SU-DHL-6 (cell line): ENCODE data around the gene PRKCZ.

ENCODE experiments used
- H2AFZ ChIP-seq: fragments of 200-600 bp; sonication (generic); 2 replicates; pipeline ENCODE4 v1.6.1; 2014; ENCODE audit warnings: low read depth, mild to moderate bottlenecking, moderate library complexity, mixed read lengths, antibody characterized with exemption, low read length; ENCODE audit not compliant: severe bottlenecking
- H3F3A ChIP-seq: fragments of 200-600 bp; shearing (Covaris generic); 2 replicates; pipeline ENCODE4 v1.6.0; 2016; ENCODE audit warnings: antibody characterized with exemption, mild to moderate bottlenecking; ENCODE audit not compliant: insufficient read depth
- H3K27ac ChIP-seq: fragments of 200-600 bp; sonication (generic); 2 replicates; pipeline ENCODE4 v1.5.1; 2016; ENCODE audit warnings: low read depth, mild to moderate bottlenecking, low read length, moderate library complexity, mixed read lengths
- H3K27me3 ChIP-seq: fragments of 200-600 bp; sonication (generic), shearing (Covaris generic); 2 replicates; pipeline ENCODE4 v1.6.0; 2014; ENCODE audit warnings: mild to moderate bottlenecking, low read length
- H3K36me3 ChIP-seq: fragments of 200-600 bp; sonication (generic); 2 replicates; pipeline ENCODE4 v1.6.1; 2014; ENCODE audit warnings: mild to moderate bottlenecking, low read length, mixed read lengths
- H3K4me2 ChIP-seq: fragments of 300-600, 200-600 bp; shearing (Covaris generic), sonication (generic); 2 replicates; pipeline ENCODE4 v1.6.0; 2014; ENCODE audit warnings: low read length, low read depth, mild to moderate bottlenecking; ENCODE audit not compliant: poor library complexity, severe bottlenecking
- H3K4me3 ChIP-seq: fragments of 200-600 bp; sonication (generic); 2 replicates; pipeline ENCODE4 v1.5.1; 2014; ENCODE audit warnings: antibody characterized with exemption, low read length, mild to moderate bottlenecking, mixed read lengths; ENCODE audit not compliant: insufficient read depth, poor library complexity, severe bottlenecking
- H3K79me2 ChIP-seq: fragments of 200-600 bp; sonication (generic); 2 replicates; pipeline ENCODE4 v1.6.1; 2014; ENCODE audit warnings: mild to moderate bottlenecking, low read length, moderate library complexity; ENCODE audit not compliant: insufficient read depth
- H3K9ac ChIP-seq: fragments of 200-600 bp; sonication (generic); 2 replicates; pipeline ENCODE4 v1.7.0; 2014; ENCODE audit warnings: mild to moderate bottlenecking, low read length
- H3K9me2 ChIP-seq: fragments of 200-600 bp; sonication (generic); replicated peaks from 2 replicates; pipeline ENCODE4 v1.6.1; 2014; ENCODE audit warnings: low read length; ENCODE audit not compliant: insufficient read depth
- H3K9me3 ChIP-seq: fragments of 200-600 bp; sonication (generic); 2 replicates; pipeline ENCODE4 v1.6.1; 2014; ENCODE audit warnings: low read length, mixed read lengths; ENCODE audit not compliant: insufficient read depth
- H4K20me1 ChIP-seq: fragments of 200-600 bp; sonication (generic); 2 replicates; pipeline ENCODE4 v1.6.1; 2014; ENCODE audit warnings: low read depth, mild to moderate bottlenecking, antibody characterized with exemption, low read length, moderate library complexity, mixed read lengths
- CTCF ChIP-seq: fragments of 200-600 bp; sonication (generic); IDR thresholded peaks from one replicate; pipeline ENCODE4 v1.5.1; 2017; ENCODE audit warnings: antibody characterized with exemption, mild to moderate bottlenecking, low read length, moderate library complexity; ENCODE audit not compliant: insufficient read depth, poor library complexity, severe bottlenecking
- EZH2phosphoT487 ChIP-seq: fragments of 200-600 bp; sonication (generic), shearing (Covaris generic); conservative IDR thresholded peaks from 2 replicates; pipeline ENCODE4 v1.6.1; 2018; ENCODE audit warnings: mild to moderate bottlenecking, antibody characterized with exemption, low read length, moderate library complexity, mixed read lengths

The PRKCZ gene

GRCh38 chr1:2204415-2205190, 154.4 kb downstream of the PRKCZ start:
- H3K27me3 ChIP-seq: no peaks in the 10 kb centered on the region

GRCh38 chr1:2205191-2205952, 155.2 kb downstream of the PRKCZ start:
- H3K36me3 ChIP-seq: no peaks in the 10 kb centered on the region
- H3F3A ChIP-seq: no peaks in the 10 kb centered on the region
- no peak overlapping the region for H3K27ac ChIP-seq
- H3K9me3 ChIP-seq: no peaks in the 10 kb centered on the region
- no peak overlapping the region for H3K9ac ChIP-seq
- H4K20me1 ChIP-seq: no peaks in the 10 kb centered on the region
- no peak overlapping the region for H2AFZ ChIP-seq
- H3K27me3 ChIP-seq: no peaks in the 10 kb centered on the region
- H3K4me3 ChIP-seq: no peak overlapping the region
- peak overlapping the region; percentile 27 for H3K4me2 ChIP-seq
- no peak for TF ChIP-seq CTCF
- TF ChIP-seq EZH2phosphoT487: no peak
- H3K9me2 ChIP-seq: no peaks in the 10 kb centered on the region
- H3K79me2 ChIP-seq: no peaks in the 10 kb centered on the region

More at GRCh38 chr1:2204415-2205190, 154.4 kb downstream of the PRKCZ start:
- Histone ChIP-seq H3K9me3 (no peaks in the 10 kb centered on the region), H2AFZ (no peak overlapping the region), H3K4me3 (no peak overlapping the region), H3K4me2 (no peak overlapping the region), H3K36me3 (no peaks in the 10 kb centered on the region), H3K27ac (no peak overlapping the region), H3K9ac (no peak overlapping the region), H3F3A (no peaks in the 10 kb centered on the region), H3K79me2 (no peaks in the 10 kb centered on the region), H4K20me1 (no peaks in the 10 kb centered on the region), H3K9me2 (no peaks in the 10 kb centered on the region)
- TF ChIP-seq CTCF (no peak), EZH2phosphoT487 (no peak)

- Histone ChIP-seq H3K9ac (no peak overlapping the region), H3K27ac (no peak overlapping the region), H3K9me3 (no peaks in the 10 kb centered on the region), H3K9me2 (no peaks in the 10 kb centered on the region), H3K4me3 (no peak overlapping the region), H3K36me3 (no peaks in the 10 kb centered on the region), H3K27me3 (no peaks in the 10 kb centered on the region), H3K4me2 (no peak overlapping the region), H3F3A (no peaks in the 10 kb centered on the region), H4K20me1 (no peaks in the 10 kb centered on the region), H3K79me2 (no peaks in the 10 kb centered on the region), H2AFZ (no peak overlapping the region)
- TF ChIP-seq EZH2phosphoT487: no peak
- TF ChIP-seq CTCF: no peak
These were observed 156.7 kb downstream of the PRKCZ start for GRCh38 chr1:2206813-2207487.
